GM19463 (cell line): ENCODE measurements around the gene PER2.
"Not testable (repeated sequence)": the region's sequence is repeated elsewhere in the genome, so short reads cannot be mapped to it uniquely, and the experiment has no call there.

ENCODE experiments used
- ATAC-seq: cut with Tn5 transposase; IDR thresholded peaks from one replicate; pipeline ENCODE4 v1.9.1; 2021; ENCODE audit warnings: mild to moderate bottlenecking, moderate library complexity; ENCODE audit not compliant: unreplicated experiment

The PER2 gene

DNA sequence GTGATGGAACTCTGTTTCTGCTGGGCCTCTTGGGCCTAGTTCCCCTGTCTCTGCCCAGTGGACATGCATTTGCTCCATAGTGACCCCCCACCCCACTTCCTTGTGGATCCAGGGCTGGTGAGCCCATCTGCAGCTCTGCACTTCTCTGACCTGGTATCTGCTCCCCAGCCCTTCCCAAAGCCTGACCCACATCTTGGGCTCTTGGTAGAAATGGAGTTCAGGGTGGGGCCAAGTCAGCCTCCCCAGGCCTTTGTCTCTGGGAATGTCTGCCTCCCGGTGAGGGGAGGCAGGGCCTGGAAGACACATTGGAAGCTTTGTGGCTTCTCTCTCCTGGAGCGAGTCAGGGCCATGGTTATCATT, 25.6 kb upstream of the PER2 start:
- ATAC-seq = no peak

DNA sequence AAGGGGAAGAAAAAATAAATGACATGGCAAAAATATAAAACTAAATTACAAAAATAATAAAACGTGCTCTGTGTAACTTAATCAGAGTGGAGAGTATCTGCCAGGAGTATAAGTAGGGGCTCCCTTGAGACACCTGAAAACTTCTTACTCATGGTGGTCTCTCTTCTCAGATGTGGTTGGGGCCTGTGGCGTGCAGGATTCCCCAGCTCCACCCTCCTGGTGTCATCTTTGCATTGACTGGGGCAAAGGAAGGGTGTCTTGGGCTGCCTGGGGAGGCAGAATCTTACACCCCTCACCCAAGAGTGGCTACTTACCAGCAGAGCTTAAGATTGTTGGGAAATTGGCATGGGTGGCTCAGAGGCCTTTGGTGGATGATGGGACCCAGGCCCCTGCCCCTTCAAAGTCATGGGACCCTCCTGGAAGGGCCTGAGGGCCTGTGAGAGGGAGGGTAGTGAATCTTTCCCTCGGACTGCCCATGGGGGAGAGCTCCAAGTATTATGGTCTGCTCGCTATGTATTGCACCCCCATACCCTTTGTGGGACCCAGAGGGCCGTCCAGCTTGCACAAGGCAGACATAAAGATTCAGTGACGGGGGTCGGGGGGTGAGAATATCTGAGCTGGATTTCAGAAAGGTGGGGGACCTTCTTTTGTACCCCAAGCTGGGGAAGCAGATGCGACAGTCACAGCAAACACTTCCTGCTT, 25.0 kb upstream of the PER2 start:
- ATAC-seq = no peak

DNA sequence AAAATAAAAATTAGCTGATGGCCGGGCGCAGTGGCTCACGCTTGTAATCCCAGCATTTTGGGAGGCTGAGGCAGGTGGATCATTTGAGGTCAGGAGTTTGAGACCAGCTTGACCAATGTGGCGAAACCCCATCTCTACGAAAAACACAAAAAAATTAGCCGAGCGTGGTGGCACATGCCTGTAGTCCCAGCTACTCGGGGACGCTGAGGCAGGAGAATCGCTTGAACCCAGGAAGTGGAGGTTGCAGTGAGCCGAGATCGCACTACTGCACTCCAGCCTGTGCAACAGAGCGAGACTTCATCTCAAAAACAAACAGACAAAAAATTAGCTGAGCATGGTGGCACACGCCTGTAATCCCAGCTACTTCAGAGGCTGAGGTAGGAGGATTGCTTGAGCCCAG, 22.3 kb upstream of the PER2 start:
- ATAC-seq = not testable (repeated sequence)

DNA sequence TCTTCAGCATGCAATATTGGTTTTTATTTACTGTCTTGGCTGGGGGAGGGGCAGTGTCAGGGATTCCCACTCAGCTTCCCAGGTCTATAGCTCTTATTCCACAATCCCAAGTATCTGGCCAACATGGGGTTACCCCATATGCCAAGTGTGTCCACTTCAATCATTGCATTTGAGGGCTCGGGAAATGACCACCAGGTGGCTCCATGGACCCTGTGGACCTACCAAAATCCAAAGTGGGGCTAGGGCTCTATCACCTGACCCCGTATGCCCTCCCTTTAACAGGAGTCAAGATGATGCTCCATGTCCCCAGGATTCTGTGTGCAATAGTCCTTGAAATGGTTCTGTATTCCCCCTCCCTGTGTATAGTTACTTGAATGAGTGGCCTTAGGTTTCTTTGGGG, 19.8 kb upstream of the PER2 start:
- ATAC-seq = no peak

DNA sequence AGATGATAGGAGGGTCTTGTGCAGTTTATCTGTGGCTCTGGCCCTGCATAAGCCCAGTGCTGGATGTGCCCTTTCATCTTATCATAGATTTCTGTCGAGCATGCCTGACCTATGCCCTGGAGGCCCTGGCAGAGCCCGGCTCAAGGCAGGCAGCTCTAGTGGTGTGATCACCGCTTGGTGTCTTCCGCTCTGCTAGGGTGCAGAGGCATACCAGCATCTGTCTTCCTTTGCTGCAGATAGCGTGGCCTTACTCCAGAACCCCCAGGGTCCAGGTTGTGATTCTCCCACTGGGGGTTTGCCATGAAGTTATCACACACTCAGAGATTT, 18.2 kb upstream of the PER2 start:
- no peak for ATAC-seq

DNA sequence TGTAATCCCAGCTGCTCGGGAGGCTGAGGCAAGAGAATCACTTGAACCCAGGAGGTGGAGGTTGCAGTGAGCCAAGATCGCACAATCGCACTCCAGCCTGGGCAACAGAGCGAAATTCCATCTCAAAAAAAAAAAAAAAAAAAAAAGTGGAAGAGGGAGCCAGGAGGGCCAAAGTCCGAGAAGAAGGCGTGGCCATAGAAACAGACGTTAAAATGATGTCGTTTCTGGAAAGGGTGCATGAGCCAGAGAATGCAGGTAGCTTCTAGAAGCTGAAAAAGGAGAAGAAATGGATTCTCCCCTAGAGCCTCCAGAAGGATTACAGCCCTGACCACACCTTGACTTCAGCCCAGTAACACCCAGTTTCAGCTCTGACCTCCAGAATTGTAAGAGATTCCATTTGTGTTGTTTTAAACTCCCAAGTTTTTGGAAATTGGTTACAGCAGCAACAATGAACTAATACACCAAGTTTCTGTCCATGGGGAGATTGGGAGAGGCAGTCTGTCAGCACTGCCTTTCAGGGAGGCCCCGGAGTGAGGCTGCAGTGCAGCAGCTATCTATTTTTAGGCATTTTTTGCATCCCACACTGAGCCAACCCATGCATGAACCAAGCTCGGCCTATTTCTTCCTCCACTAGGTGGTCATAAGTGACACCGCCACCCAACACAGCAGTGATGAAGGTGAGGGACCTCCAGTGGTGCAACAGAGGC, 17.7 kb upstream of the PER2 start:
- no peak for ATAC-seq

DNA sequence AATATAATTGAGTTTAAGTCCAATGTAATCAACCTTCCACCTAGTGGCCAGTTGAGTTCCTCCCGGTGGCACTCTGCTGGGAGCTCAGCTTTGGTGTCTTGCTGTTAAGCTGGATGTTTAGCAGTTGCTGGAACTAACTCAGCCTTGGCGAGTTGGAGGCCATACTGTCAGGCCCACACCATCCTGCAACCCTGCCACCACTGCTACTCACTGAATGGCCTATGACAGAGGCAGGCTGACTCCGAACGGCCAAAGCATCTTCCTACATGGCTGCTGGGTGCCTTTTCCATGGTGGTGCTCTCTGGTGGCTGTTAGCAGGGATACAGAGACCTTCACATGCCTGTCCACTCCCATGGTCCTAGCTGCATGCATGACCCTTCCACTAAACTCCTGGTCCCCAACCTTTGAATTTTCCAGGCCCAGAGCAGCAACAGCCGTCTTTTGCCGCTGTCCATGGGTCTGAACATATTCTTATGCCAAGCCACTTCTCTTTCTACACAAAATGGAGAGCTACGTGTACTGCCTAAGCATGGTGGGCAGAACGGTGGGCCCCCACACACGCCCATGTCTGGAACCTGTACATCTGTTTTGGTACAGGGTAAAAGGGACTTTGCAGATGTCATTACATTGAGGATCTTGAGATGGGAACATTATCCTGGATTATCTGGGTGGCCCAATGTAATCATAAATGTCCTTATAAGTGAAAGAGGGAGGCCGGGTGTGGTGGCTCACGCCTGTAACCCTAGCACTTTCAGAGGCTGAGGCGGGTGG, 16.9 kb upstream of the PER2 start:
- no peak for ATAC-seq

DNA sequence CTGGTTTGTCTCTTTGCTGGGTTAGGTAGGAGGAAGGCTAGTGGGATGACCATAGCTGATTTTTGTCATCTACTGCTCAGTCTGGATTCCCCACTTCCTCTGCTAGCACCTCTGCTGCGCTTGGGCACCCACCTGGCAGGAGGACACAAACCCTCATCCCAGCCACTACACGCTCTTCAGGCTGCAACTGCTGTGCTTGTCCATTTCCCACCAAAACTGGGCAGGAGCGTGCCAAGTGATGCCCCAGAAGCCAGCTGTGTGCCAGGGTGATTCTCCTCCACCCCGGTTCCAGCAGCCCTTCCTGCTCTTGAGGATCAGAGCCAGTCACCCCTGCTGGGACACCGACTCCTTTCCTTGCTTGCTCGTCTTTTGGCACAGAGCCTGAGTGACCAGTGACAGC, 15.7 kb upstream of the PER2 start:
- ATAC-seq = no peak

DNA sequence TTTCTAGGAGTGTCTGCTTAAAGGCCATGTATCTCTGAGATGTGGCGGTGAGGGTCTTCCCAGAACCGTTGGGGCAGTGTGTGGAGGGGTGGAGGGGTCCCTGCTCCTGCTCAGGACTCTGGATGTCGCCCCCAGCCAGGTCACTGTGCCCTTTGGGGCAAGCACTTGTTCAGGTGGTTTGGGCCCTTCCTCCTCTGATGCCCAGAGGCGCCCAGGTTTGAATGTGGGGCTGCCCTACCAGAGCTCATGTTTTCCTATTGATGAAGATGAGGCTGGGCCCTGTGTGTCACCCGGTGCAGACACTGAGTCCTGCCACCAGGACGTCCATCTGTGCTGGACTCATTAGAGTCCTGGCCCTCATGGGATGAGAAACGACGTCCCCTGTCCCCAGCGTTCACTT, 14.3 kb upstream of the PER2 start:
- no peak for ATAC-seq

DNA sequence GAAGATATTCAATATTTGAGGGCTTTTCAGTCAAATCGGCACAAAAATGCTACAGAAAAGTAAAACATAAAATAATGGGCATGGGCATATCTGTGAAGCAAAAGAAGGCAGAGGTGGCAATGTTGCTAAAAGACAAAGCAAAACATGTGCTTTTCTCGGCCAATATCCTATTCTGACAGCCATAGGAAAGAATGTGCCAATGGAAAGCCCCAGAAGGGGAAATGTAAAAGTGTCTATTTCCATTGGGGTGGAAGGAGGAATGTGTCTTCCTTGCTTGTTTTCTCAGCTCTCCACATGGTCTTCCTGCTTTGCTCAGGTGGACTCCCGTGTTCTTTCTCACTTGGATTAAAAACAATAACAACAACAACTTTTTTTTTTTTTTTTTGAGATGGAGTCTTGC, 13.7 kb upstream of the PER2 start:
- no peak for ATAC-seq

DNA sequence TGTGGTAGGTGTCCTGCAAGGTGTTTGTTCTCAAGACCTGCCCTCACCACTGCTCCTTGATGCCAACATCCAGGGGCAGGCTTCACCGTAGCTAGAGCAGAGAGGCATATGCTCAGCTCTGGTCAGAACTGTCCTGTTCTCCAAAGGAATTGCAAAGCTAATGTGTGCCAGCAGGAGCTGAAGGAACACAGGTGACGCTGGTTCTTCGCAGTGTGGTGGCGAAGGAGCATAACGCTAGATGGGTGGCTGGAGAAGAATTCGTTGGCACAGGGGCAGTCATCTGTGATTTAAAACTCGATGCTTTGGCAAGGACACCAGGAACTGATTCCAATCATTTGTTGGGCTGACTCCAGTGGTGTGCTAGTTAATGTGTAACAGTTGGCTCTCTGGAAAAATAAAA, 11.4 kb upstream of the PER2 start:
- ATAC-seq = no peak

DNA sequence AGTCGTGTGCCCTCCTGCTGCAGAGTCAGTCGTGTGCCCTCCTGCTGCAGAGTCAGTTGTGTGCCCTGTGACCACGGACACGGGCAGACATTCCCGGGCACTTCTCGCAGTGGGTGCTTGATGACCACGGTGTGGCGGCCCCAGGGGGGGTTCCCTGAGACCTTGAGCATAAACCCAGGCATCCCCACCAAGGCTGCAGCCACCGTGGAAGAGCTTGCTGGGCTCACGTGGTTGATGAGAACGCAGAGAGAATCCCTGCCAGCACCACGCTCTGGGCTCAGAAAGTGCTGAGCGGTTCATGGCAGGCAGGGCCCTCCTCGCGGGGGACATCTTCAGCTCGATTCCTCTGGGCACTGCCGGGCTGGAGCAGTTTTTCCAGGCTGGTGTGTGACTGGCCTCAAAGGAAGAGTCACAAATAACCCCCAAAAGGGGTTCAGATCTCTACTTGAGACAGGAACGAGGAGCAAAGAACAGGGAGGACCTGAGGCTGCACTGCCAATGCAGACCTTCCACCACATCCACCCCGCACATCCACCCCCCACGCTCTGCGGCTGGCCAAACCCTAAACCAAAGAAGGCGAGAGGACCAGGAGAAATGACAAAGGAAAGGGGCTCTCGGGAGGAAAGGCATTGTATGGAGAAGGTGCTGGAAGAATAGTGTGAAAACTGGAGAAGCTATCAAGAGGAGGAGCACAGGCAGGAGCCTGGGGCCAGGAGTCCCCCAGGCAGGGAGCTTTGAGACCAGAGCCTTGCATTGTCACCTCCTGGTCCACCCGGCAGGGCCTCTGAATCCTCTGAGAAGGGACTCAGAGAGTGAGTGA, 8.4 kb upstream of the PER2 start:
- ATAC-seq = no peak

DNA sequence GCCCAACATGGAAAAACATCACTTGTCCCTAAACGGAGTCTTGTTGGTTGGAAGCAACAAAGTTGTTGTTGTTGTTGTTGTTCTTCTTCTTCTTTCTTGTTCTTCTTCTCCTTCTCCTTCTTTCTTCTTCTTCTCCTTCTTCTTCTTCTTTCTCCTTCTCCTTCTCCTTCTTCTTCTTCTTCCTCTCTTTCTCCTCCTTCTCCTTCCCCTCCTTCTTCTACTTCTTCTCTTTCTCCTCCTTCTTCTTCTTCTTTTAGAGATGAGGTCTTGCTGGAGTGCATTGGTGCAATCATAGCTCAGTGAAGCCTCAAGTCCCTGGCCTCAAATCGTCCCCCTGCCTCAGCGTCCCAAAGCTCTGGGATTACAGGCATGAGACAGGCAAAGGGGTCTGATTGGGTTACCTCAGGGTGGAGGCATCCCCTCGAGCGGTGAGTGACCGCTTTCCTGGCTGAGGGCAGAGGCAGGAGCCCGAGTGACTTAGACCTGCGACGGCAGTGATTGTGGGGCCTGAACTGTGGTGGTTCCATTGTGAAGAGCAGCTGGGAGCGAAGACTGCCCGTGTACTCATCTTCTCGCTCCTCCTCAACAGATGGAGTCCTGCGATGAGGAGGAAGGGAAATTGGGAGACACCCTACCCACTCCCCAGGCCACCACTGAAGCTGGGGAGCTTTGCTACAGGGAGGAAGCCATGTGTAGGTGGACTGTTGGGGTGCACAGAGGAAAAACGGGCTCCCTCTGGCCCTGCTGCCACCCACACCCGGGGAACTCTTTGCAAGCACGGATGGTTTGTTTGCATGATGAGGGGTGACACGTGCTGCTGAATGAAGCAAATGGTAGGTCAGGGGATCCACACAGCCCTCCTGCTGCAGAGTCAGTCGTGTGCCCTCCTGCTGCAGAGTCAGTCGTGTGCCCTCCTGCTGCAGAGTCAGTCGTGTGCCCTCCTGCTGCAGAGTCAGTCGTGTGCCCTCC, 7.0 kb upstream of the PER2 start:
- no peak for ATAC-seq

DNA sequence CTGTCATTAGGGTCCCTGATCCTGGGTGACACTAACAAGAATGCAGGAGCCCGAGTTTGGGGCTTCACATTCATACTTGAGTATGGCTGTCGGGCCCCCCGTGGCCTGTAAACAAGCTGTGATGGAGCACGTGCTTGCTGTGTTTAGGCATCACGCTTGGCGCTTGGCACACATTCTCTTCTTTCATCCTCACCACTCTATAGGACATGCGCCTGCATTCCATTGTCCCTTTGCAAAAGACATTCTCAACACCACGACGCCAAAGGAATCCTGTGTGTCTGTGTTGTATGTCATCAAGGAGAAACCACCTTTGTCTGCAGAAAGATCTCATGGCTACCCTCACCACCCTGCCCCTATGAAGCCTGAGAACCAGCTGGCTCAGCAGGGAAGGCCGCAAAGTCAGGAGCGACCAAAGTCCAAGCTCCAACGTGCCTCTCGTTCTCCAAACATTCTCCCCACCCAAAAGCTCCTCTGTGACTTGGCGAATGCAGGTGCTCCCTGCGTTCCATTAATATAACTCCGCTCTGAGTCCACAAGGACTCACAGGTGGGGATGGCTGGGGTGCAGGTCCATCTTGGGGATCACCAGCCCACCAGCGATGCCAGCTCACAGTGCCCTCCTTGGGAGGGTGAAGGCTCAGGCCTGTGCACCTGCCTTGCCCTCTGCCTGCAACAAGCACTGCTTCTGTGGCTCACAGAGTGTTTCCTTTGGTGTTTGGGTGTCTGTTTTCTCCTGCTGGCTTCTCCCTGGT, 6.2 kb upstream of the PER2 start:
- ATAC-seq = no peak

DNA sequence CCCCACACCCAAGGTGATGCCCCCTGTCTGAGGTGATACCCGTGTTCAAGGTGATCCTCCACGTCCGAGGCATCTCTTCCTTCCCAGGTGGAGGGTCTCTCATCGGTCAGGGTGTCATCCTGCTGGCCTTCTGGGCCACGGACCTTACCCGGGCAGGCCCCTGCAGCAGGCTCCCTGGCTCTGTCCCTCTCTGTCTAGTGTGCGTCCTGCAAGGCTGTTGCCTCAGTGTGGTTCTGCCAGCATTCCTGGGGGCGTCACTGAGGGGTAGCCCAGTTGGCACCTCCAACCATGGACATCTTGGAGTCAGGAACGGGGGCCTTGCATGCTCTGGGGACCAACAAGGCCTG, 5.6 kb upstream of the PER2 start:
- ATAC-seq = no peak

DNA sequence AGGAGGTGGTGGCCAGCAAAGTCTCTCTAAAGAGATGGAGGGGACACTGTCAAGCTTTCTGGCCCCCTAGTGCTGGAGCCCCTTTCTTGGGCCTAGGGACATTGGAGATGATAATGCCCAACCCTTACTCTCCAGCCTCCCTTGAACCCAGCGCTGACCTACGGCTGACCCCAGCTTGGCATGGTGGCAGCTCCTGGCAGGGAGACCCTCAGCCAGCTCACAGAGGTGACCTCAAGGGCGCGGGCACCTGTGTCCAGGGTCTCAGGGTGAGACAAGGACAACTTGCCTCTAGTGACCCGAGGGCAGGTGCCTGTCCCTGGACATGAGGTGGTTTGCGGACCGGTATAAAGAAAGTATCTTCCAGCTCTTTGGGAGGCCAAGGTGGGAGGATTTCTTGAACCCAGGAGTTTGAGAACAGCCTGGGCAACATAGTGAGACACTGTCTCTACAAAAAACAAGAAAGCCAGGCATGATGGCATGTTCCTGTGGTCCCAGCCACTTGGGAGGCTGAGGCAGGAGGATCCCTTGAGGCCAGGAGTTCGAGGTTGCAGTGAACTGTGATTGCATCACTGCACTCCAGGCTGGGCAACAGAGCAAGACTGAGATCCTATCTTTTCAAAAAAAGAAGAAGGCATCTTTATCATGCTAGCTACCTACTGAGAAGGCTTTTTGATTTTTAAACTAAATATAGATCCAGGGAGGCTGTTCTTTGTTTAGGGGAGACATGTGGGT, 3.3 kb upstream of the PER2 start:
- no peak for ATAC-seq

DNA sequence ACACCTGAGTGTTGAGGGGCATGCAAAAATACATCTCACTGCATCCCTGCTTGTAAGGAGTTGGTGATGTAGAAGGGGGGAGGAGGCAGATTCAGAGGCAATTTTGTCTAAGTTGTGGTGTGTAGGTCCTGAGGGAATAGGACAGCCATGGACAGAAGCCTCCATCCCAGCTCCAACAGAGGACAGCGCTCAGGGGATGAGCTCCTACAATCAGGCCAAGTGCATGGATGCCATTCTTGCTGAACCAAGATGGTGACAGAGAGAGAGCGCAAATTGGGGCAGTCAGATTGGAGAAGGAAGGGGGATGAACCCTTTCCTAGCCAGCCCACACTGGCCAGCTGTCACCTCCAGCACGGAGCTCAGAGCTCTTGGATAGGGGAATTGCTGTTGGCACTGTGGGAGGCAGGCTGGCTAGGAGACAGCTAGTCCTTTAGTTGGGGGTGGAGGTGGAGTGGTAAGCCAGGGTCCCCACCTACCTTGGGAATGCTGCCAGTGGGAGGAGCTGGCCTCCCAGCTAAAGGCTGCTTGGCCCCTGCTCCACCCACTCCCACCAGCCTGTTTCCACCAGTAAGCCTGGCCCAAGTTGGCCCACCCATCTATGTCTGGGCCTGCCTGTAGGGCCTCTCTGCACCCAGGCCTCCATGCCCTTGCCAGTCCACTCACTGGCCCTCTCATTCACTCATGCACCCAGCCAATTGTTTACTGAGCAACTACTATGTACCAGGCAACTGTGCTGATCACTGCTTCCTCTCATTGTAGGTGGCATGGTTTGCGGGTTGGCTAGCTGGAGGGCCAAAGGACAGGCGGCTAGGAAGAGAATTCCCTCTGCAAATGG, 2.5 kb upstream of the PER2 start:
- ATAC-seq = no peak

DNA sequence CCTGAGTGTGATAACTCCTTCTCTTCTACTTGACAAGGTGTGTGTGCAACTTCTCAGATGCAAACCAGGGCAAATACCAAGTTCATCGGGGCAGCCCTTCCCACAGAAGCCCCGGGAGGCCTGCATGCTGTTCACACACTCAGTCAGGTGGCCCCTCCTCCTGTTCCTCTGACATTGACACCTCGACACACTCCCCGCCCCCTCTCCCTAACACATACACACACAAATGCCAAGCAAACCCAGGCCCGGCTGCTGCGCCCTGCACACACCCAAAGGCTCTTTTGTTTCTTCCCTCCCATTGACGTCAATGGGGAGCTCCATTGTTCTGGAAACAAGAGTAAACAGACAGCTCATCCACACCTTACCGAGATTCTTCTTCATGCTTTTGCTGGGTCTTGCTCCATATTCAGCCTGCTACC, 1.7 kb upstream of the PER2 start:
- no peak for ATAC-seq
